T-helper 2 cell treated with Interferon-gamma antibody and Interleukin-4, amounts not matched to agents 100 ng/mL and 5 ng/mL, for 36 hours (primary cell): ENCODE measurements around the gene MISP3. TPM values are rescaled to one million over a fixed set of nuclear protein-coding genes. Genes with fewer than 3 reads are reported as not detected.

Experiments used
- intact Hi-C: fragments of 100-400 bp; cut with micrococcal nuclease; formaldehyde crosslinking; loops from one replicate; pipeline ENCODE4 v1.15.1; 2023
- total RNA-seq: library from RNA; stranded (reverse); gene quantifications from 2 replicates; pipeline ENCODE4 v1.2.3, GENCODE V29; 2022

MISP3 gene
- total RNA-seq, 1 donor from 2014 or later = 2.1 TPM

GRCh38 chr19:14073925-14074838 is 1.6 kb downstream of the MISP3 start:
- intact Hi-C loops = loop anchor here (1.0 to 5.0 kb wide), 4 partner anchors 62 to 444 kb away; partner anchors contain the start of genes ASF1B, DNAJB1 and RFX1

GRCh38 chr19:14078411-14078810 is 5.8 kb downstream of the MISP3 start:
- intact Hi-C loops = no loop called here

GRCh38 chr19:14080887-14081796 is 8.6 kb downstream of the MISP3 start:
- intact Hi-C loops = loop anchor here (1.0 to 10.0 kb wide), 7 partner anchors 10 to 1136 kb away; partner anchors contain the start of genes C19orf53, DCAF15, IER2 and PRKACA

GRCh38 chr19:14081797-14082674 is 9.4 kb downstream of the MISP3 start:
- intact Hi-C loops = loop anchor here (1.0 to 10.0 kb wide), 7 partner anchors 9 to 1137 kb away; partner anchors contain the start of genes C19orf53, DCAF15, IER2 and PRKACA

GRCh38 chr19:14082675-14082960 is 10.0 kb downstream of the MISP3 start:
- intact Hi-C loops = loop anchor here (5.0 to 10.0 kb wide), 2 partner anchors 310 to 1138 kb away; partner anchors contain the start of genes C19orf53 and RAD23A

- intact Hi-C loops = loop anchor here (10.0 kb wide), 1 partner anchor 1141 kb away; the partner anchor contains the start of gene RAD23A
These were observed 12.9 kb downstream of the MISP3 start, which contains the start of gene C19orf67 for GRCh38 chr19:14085309-14085995. Gene C19orf67 (minus strand): TSS chr19:14085783. CDS start chr19:14085627, 156 bp downstream.

GRCh38 chr19:14086098-14086497 is 13.5 kb downstream of the MISP3 start:
- intact Hi-C loops = loop anchor here (10.0 kb wide), 1 partner anchor 1141 kb away; the partner anchor contains the start of gene RAD23A

- intact Hi-C loops = loop anchor here (10.0 kb wide), 1 partner anchor 1144 kb away; the partner anchor contains the start of gene RAD23A
These were observed 16.2 kb downstream of the MISP3 start for GRCh38 chr19:14088634-14089411.

- intact Hi-C loops = loop anchor here (10.0 kb wide), 1 partner anchor 1145 kb away; the partner anchor contains the start of gene RAD23A
These were observed 16.8 kb downstream of the MISP3 start for GRCh38 chr19:14089412-14089661.

GRCh38 chr19:14089662-14090508 is 17.3 kb downstream of the MISP3 start:
- intact Hi-C loops = loop anchor here (10.0 kb wide), 1 partner anchor 1145 kb away; the partner anchor contains the start of gene RAD23A

GRCh38 chr19:14090509-14091080 is 18.0 kb downstream of the MISP3 start, which contains the start of gene SAMD1:
Gene SAMD1 (minus strand): TSS chr19:14090751.
- intact Hi-C loops = loop anchor here (1.0 kb wide), 3 partner anchors 9 to 46 kb away; partner anchors contain the start of genes ASF1B and PRKACA

GRCh38 chr19:14091081-14091812 is 18.7 kb downstream of the MISP3 start:
- intact Hi-C loops = loop anchor here (1.0 kb wide), 3 partner anchors 10 to 45 kb away; partner anchors contain the start of genes ASF1B and PRKACA

- intact Hi-C loops = loop anchor here (1.0 kb wide), 3 partner anchors 11 to 44 kb away; partner anchors contain the start of genes ASF1B and PRKACA
These were observed 19.4 kb downstream of the MISP3 start for GRCh38 chr19:14091813-14092462.

GRCh38 chr19:14093117-14093823 is 20.7 kb downstream of the MISP3 start:
- intact Hi-C loops = no loop called here

GRCh38 chr19:14094854-14095253 is 22.3 kb downstream of the MISP3 start:
- intact Hi-C loops = no loop called here
